NCI-H1048 (cell line): Measurements from ENCODE around the gene MFNG.

Experiments
- DNase-seq: peaks from one replicate; lab custom pipeline; 2025; lab: John Stamatoyannopoulos, UW

MFNG gene

DNA sequence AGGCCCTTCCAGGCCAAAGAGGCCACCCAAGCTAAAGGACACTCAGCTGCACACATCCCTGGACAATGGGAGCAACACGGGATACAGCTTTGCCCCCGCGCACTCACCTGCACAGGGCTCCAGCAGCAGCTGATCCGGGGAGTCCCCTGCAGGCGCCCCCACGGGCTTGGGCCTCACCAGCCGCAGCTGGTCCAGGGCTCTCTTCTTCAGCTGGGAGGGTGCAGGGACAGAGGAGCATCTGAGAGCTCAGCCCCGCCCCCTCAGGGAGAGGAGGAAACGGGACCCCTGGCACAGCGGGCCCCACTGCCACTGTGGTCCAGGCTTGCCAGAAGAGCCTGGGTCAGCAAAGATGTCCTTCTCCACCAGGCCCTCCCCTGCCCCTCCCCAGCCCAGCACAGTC, 7.8 kb upstream of the MFNG start:
- DNase-seq: no peak

DNA sequence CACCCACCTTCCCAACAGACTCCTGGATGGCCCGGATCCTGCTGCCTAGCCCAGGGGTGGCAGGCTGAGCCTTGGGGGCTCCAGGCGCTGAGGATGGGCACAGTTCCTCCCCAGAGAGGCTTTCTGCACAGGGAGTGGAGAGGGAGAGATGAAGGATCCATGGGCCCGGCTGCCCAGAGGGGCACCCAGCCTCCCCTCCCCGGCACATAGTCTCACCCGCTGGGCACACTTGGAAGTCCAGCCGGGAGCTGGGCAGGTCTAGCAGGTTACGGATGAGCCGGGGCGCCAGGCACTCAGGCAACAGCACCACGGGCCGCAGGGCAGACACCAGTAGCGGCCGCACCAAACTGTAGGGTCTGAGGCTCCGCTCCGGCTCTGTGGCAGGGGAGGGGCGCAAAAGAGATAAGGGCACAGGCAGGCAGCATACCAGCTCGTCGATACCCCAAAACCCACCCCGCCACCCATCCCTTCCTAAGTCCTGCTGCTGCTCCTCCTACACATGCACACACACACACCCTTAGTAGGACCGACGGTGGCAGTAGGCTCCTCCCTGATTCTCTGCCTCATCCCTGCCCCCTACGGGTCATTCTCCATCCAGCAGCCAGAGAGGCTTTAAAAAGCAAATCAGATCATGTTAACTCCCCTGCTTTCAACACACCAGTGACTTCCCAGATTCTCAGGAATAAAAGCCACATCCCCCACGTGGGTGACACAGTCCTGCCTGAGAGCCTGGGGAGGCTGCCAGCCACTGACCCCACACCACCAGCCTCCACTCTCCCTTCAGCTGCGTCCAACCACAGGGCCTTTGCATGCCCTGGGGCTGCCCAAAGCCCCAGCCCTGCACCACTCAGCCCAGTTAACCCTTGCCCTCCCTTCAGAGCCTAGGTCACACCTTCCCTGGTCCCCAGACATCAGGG, 6.5 kb upstream of the MFNG start:
- DNase-seq: no peak

DNA sequence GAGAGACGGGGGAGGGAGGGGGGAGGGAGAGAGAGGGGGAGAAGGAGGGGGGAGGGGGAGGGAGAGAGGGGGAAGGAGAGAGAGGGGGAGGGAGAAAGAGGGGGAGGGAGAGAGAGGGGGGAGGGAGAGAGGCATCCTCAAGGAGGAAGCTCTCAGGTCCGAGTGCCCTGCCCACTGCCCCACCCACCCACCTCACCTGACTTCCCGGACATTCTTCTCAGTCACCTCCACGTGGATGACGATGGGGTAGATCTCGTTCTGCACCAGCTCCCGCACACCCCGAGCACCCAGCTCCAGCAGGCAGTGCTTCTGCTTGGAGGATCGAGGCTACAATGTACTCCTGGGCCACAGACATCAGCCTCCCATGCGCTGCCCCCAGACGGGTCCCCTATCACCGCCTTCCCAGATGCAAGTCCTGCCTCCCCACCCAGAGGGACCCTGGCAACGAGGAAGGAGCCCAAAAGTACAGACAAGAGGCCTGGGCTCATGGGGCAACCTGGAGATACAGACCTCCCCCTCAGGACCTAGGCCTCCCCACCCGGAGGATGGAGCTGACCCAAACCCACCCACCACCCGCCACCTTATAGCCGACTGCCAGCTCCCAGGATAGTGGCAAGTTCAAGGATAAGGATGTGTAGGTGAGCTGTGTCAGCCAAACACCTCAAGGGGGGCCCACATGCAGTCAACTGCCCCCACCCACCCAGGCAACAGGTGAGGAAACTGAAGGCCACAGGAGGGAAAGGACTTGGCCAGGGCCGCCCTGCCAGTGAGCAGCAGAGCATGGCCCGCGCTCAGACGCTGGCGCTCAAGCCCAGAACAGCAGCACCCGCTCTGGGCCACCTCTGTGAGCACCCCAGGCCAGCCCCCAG, 5.6 kb upstream of the MFNG start:
- DNase-seq: no peak

DNA sequence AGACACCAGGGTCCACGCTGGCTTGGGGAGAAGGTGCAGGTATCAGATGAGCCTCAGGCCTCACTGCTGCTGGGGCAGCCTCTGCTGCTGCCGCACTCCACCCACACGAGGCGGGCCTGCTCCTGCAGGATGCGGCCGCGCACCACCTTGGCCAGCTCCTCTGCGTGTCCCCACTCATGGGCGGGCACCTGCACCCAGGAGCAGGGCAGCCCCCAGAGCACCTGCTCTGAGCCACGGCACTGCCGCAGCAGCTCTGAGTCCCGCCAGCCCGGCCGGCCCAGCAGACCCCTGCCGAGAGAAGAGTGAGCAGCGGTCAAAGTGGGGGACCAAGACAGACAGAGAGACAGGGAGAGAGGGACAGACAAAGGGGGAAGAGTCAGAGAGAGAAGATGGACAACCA, 4.9 kb upstream of the MFNG start:
- DNase-seq: no peak

GRCh38 chr22:37489983-37490382, 3.8 kb upstream of the MFNG start:
- DNase-seq: no peak

- DNase-seq: no peak
These were observed 2.4 kb upstream of the MFNG start for GRCh38 chr22:37488337-37489135.

DNA sequence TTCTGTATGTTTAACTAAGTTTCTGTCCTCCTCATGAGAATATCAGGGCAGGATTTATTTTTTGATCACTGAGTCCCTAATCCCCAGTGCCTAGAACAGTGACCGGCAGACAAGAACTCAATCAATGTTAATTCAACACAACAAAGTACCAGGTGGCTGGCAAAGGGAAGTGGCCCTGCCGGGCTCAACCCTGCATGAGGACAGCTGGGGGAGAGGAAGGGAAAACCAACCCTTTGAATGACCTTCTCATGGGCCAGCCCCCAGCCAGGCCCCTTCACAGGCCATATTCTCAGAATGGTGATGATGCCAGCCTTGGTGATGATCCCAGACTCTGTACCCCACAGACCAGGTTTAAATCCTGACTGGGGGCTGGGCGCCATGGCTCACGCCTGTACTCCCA, 1.4 kb upstream of the MFNG start:
- DNase-seq: no peak

DNA sequence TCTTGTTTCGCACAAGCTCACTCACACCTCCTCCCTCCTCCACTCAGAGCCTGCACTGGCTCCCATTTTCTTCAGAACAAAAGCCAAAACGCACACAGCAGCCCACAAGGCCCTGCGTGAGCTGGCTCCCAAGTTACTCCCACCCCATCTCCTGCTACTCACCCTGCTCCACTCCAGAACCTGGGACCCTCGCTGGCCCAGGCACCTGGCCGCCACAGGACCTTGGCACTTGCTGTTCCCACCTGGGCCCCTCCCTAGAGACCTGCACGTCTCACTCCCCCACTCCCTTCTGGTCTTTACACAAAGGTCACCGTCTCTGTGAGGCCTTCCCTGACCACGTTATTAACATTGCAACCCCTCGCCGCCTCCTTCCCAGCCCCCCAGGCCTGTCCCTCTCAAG, 945 bp upstream of the MFNG start:
- DNase-seq: no peak

- no peak for DNase-seq
These were observed 575 bp downstream of the MFNG start for GRCh38 chr22:37485395-37486223.

- DNase-seq: no peak
These were observed 1.4 kb downstream of the MFNG start for GRCh38 chr22:37484480-37485394.

- DNase-seq: no peak
These were observed 3.1 kb downstream of the MFNG start for GRCh38 chr22:37483050-37483449.

- DNase-seq: no peak
These were observed 3.9 kb downstream of the MFNG start for GRCh38 chr22:37482244-37482643.

DNA sequence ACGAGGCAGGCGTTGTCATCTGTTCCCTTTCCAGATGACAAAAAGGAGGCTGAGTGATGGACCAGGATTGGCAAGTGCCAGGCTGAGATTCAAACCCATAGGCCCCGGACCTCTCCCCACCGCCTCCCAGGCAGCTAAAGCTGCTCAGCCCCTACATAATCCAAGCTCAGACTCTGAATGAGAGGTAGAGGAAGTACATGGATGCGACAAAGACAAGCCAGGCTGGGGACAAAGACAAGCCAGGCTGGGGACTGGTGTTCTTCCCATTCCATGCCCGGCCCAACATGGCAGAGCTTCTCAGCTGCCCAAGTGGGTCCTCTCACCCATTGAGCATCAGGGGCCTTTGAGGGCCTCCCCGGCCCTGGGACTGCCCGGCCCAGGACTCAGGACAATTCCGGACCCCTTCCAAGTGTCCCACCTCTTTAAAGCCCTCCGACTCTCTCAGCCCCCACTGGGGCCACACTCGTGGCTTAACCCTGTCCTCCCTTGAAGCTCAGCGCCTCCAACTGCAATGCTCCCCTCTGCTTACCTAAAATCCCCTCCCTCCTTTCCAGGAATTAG, 4.8 kb downstream of the MFNG start:
- no peak for DNase-seq

- no peak for DNase-seq
These were observed 5.5 kb downstream of the MFNG start for GRCh38 chr22:37480387-37481346.

DNA sequence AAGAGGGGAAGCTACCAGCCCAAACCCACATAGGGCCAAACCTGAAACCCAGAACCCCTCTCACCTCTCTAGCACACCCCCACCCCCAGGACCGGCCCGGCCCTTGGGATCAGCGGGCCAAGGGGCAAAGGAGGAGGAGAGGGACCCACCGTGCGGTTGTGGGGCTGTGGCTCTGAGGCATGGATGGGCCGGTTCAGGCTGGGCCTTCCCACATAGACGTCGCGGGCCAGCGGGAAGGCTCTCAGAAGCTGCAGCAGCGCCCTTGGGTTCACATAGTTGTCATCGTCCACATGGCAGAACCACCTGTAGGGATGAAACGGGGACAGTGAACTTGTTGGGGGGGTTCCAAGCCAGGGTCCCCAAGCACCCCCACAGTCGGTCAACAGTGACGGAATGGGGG, 7.0 kb downstream of the MFNG start:
- DNase-seq: no peak

DNA sequence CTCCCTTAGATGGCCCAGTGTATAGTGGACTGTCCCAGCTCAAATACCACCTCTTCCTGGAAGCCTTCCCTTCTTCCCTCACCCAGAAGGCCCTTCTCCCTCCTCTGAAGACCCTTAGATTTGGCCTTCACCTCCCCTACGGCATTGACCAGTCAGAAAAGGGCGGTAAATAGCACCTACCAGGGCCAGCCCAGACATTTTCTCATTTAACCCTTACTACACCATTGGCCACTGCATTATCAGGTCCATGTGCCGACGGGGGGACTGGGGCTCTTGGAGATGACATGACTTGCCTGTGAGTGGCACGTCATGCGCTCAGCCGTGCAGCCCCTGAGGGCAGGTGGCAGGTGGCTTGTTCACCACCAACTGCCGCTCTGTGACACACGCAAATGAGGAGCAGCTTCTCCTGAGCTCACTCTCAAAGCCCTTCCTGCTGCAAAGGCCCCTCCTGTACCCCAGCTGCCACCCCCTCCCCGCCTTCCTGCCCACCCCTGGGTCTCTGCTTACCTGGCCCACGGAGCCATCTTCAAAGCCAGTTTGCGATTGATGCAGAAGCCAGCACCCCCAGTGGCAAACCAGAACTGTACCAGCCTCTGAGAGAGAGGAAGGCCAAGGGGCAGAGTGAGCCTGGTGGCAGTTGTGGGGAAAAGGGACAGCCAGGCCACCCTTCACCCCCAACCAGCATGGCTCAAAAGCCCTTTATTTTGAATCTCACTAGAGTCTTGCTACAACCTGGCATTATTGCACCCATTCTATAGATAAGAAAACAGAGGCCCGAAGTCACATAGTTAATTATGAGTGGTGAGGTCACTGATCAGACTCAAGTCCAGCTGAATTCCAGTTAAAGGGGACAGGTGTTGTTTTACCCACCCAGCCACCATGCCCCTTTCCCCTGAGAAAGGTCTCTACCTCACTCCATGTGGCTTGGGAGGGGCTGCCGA, 9.5 kb downstream of the MFNG start:
- no peak for DNase-seq

DNA sequence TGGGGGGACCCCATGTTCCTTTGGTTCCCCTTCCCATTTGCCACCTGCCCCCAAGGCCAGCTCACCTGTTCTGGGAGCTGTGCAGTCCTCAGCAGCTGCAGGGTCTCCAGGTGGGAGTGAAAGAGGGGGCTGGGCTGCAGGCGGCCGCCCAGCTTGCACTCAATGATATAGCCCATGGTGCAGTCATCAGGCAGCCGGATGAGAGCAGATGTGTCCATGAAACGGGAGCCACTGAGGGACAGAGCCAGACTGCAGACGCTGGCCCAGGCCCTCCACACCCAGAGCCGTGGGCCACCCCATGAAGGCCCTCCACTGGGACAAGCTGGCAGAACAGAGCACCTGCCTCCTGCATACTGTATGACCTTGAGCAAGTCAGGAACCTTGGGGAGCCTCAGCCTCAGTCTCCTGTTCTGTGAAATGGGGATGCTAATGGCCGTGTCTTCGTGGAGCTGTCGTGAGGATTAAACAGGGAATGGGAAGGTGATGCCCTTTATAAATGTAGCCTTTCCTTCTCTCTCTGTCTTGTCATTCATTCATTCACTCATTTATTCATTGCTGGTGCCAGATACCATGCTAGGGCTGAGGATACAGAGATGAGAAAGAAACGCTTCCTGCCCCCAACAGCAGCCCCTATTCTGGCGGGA, 11.6 kb downstream of the MFNG start:
- no peak for DNase-seq
